Endothelial cell of umbilical vein (primary cell): ENCODE measurements around the gene GREB1. TPM values are rescaled to one million over a fixed set of nuclear protein-coding genes. Genes with fewer than 3 reads are reported as not detected.

ENCODE experiments used
- BruUV-seq: library from RNA; stranded (reverse); fragments of 400-500 nt; replicated peaks from 2 replicates; lab custom pipeline; 2021; lab: Mats Ljungman, UMichigan
- CTCF ChIA-PET: fragments of 300-600, 350-600 bp; sonication (Branson Sonifier 250); formaldehyde crosslinking; loops from one replicate; lab custom pipeline; 2021; ENCODE audit warnings: antibody characterized with exemption, inconsistent platforms; lab: Charles Lee
- POLR2A ChIA-PET: fragments of 300-600, 350-600 bp; sonication (Branson Sonifier 250); formaldehyde crosslinking; loops from one replicate; lab custom pipeline; 2021; ENCODE audit warnings: antibody characterized with exemption, inconsistent platforms; lab: Charles Lee
- DNase-seq: peaks from one replicate; pipeline ENCODE4 v3.0.0-alpha.2; 2011; ENCODE audit warnings: low read depth, low spot score
- FAIRE-seq: peaks from 2 replicates; lab custom pipeline; 2011; peaks lifted over from hg19 to GRCh38; lab: Jason Lieb, UNC
- H2AFZ ChIP-seq: 2 replicates; pipeline ENCODE4 v1.6.0; 2012; ENCODE audit warnings: low read depth, low read length, control low read depth, inconsistent platforms
- H3K27ac ChIP-seq: 2 replicates; pipeline ENCODE4 v1.5.1; 2011; ENCODE audit warnings: low read depth, mild to moderate bottlenecking, control low read depth, low read length, moderate library complexity; ENCODE audit not compliant: insufficient read depth
- H3K27me3 ChIP-seq, 2 experiments: 2 replicates each; pipeline versions ENCODE4 v1.6.0 to v1.6.1; 2011; ENCODE audit warnings: low read length in 2 of 2, mixed read lengths in 1 of 2; ENCODE audit not compliant: control insufficient read depth in 2 of 2, insufficient read depth in 2 of 2
- H3K36me3 ChIP-seq, 2 experiments: 2 replicates in 1 of 2; 3 replicates in 1 of 2; pipeline ENCODE4 v1.5.1; 2011; ENCODE audit warnings: low read length in 2 of 2, mild to moderate bottlenecking in 1 of 2, moderate library complexity in 1 of 2; ENCODE audit not compliant: control insufficient read depth in 2 of 2, insufficient read depth in 2 of 2; ENCODE audit errors: extremely low read depth in 1 of 2
- H3K4me1 ChIP-seq: 3 replicates; pipeline ENCODE4 v1.5.1; 2011; ENCODE audit warnings: mild to moderate bottlenecking, low read length; ENCODE audit not compliant: control insufficient read depth, insufficient read depth; ENCODE audit errors: extremely low read depth
- H3K4me2 ChIP-seq: 2 replicates; pipeline ENCODE4 v1.6.1; 2011; ENCODE audit warnings: low read length, control low read depth, mixed read lengths; ENCODE audit not compliant: insufficient read depth
- H3K4me3 ChIP-seq, 3 experiments: fragments of 200-600 bp in 1 of 3; sonication (generic), shearing (Covaris generic) in 1 of 3; replicated peaks in 1 of 3; 2 replicates each; pipeline ENCODE4 v1.5.1; 2011 to 2016; ENCODE audit warnings: control low read depth in 3 of 3, low read length in 3 of 3, mild to moderate bottlenecking in 2 of 3, inconsistent platforms in 1 of 3, low read depth in 1 of 3, moderate library complexity in 1 of 3; ENCODE audit not compliant: insufficient read depth in 1 of 3
- H3K79me2 ChIP-seq: 2 replicates; pipeline ENCODE4 v1.6.0; 2012; ENCODE audit warnings: low read length, inconsistent platforms; ENCODE audit not compliant: control insufficient read depth, insufficient read depth
- H3K9ac ChIP-seq: replicated peaks from 2 replicates; pipeline ENCODE3; 2011; ENCODE audit warnings: low read length, control low read depth; ENCODE audit not compliant: insufficient read depth; ENCODE audit errors: extremely low read depth
- H3K9me1 ChIP-seq: replicated peaks from 3 replicates; pipeline ENCODE4 v1.6.0; 2011; ENCODE audit warnings: mild to moderate bottlenecking, low read length; ENCODE audit not compliant: control insufficient read depth, insufficient read depth; ENCODE audit errors: extremely low read depth
- H3K9me3 ChIP-seq: replicated peaks from 2 replicates; pipeline ENCODE4 v1.5.1; 2012; ENCODE audit warnings: low read length, inconsistent platforms; ENCODE audit not compliant: control insufficient read depth, insufficient read depth
- H4K20me1 ChIP-seq: replicated peaks from 2 replicates; pipeline ENCODE3; 2011; ENCODE audit warnings: mild to moderate bottlenecking, low read length; ENCODE audit not compliant: control insufficient read depth, insufficient read depth; ENCODE audit errors: extremely low read depth
- EZH2 ChIP-seq: IDR thresholded peaks from 2 replicates; pipeline ENCODE4 v1.6.1; 2012; ENCODE audit warnings: borderline replicate concordance, low read depth, mild to moderate bottlenecking, moderate library complexity, low read length, inconsistent platforms; ENCODE audit not compliant: severe bottlenecking
- FOS ChIP-seq: IDR thresholded peaks from 2 replicates; pipeline ENCODE4 v1.6.1; 2011; ENCODE audit warnings: mild to moderate bottlenecking, low read length, moderate library complexity, borderline replicate concordance; ENCODE audit not compliant: insufficient read depth
- GATA2 ChIP-seq: IDR thresholded peaks from 2 replicates; pipeline ENCODE4 v1.7.0; 2011; ENCODE audit warnings: low read depth, mild to moderate bottlenecking, moderate library complexity, mixed read lengths, low read length; ENCODE audit not compliant: insufficient read length, insufficient read depth
- JUN ChIP-seq: IDR thresholded peaks from 2 replicates; pipeline ENCODE4 v1.6.1; 2011; ENCODE audit warnings: borderline replicate concordance, low read depth; ENCODE audit not compliant: insufficient read length, insufficient read depth
- MAX ChIP-seq: IDR thresholded peaks from 2 replicates; pipeline ENCODE4 v1.6.1; 2011; ENCODE audit not compliant: insufficient read depth, insufficient read length
- MYC ChIP-seq: IDR thresholded peaks from one replicate; pipeline ENCODE4 v1.6.1; 2011; ENCODE audit warnings: mild to moderate bottlenecking, low read depth, low read length
- POLR2A ChIP-seq: IDR thresholded peaks from 2 replicates; pipeline ENCODE4 v1.6.1; 2012; ENCODE audit warnings: low read depth, mild to moderate bottlenecking, control low read depth, low read length
- POLR2AphosphoS5 ChIP-seq: IDR thresholded peaks from 2 replicates; pipeline ENCODE4 v1.6.1; 2012; ENCODE audit warnings: low read depth, mild to moderate bottlenecking, control low read depth, low read length, moderate library complexity; ENCODE audit not compliant: insufficient read depth
- dilution Hi-C: fragments of 300-500 bp; cut with MboI; formaldehyde crosslinking; loops from one replicate; pipeline ENCODE4 v1.15.0; 2019; ENCODE audit warnings: low sequenced_read_pairs; ENCODE audit not compliant: extremely low pct_ligation_motif_present
- intact Hi-C: fragments of 100-400 bp; cut with micrococcal nuclease; formaldehyde crosslinking; loops from one replicate; pipeline ENCODE4 v1.10.0; 2022
- polyA plus RNA-seq, 4 experiments: library from polyadenylated mRNA; depleted of rRNA in 3 of 4; stranded (reverse) in 3 of 4; unstranded in 1 of 4; fragments of >200 nt; gene quantifications; 2 replicates each; pipeline versions ENCODE4 v1.2.1 to v1.2.3, GENCODE V29; 2011 to 2012; ENCODE audit warnings: missing spikeins in 1 of 4
- total RNA-seq: library from RNA; stranded (reverse); gene quantifications from 2 replicates; pipeline ENCODE4 v1.2.3, GENCODE V29; 2021
- TF ChIP-seq, protein P1 (sequence below), 2 donors: IDR thresholded peaks; 1 replicate in 1 of 2; 2 replicates in 1 of 2; pipeline ENCODE4 v1.5.1; 2011; ENCODE audit warnings: low read length in 2 of 2, mild to moderate bottlenecking in 2 of 2, moderate library complexity in 2 of 2, control low read depth in 1 of 2, inconsistent platforms in 1 of 2, low read depth in 1 of 2; ENCODE audit not compliant: insufficient read depth in 1 of 2; ENCODE audit errors: extremely low read depth in 1 of 2

GREB1 gene
- total and polyA plus RNA-seq, 2 donors (not counting 3 experiments of a cell fraction or from before 2014, with no cell fraction given), result 0.17 to 0.58 TPM

DNA sequence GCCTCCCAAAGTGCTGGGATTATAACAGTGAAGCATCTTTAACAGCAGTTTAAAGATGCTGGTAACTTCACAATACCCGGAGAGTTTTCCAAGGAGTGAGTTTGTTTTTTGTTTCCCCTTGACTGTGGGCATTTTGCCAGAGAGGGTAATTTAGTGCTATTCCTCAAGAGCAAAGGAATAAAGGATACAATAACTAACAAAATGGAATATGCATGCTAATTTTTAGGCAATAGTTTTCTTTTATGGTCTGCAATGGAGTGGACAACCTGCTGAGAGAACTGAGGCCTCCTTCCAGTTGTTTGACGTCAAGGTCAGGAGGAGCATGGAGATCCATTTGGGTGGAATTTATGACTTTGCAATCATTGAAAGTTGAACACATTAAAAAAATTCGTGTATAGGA lies 15.9 kb upstream of the GREB1 start:
- no peak overlapping the region for H2AFZ ChIP-seq
- no peaks in the 10 kb centered on the region for H3K9me1 ChIP-seq
- no peaks in the 10 kb centered on the region for H4K20me1 ChIP-seq
- POLR2A ChIA-PET, result no interaction called here
- FAIRE-seq, result no peak
- H3K79me2 ChIP-seq, result no peaks in the 10 kb centered on the region
- DNase-seq, result no peak
- no peaks in the 10 kb centered on the region for H3K27me3 ChIP-seq
- H3K9me3 ChIP-seq, result no peaks in the 10 kb centered on the region
- intact Hi-C loops, result no loop called here
- no peak overlapping the region for H3K4me2 ChIP-seq
- no TSS peak for BruUV-seq
- dilution Hi-C loops, result no loop called here
- CTCF ChIA-PET, result no interaction called here
- TF ChIP-seq MYC (no peak), EZH2 (no peak), POLR2AphosphoS5 (no peak), GATA2 (no peak), JUN (no peak), POLR2A (no peak), FOS (no peak), MAX (no peak)
- TF ChIP-seq, protein P1, sequence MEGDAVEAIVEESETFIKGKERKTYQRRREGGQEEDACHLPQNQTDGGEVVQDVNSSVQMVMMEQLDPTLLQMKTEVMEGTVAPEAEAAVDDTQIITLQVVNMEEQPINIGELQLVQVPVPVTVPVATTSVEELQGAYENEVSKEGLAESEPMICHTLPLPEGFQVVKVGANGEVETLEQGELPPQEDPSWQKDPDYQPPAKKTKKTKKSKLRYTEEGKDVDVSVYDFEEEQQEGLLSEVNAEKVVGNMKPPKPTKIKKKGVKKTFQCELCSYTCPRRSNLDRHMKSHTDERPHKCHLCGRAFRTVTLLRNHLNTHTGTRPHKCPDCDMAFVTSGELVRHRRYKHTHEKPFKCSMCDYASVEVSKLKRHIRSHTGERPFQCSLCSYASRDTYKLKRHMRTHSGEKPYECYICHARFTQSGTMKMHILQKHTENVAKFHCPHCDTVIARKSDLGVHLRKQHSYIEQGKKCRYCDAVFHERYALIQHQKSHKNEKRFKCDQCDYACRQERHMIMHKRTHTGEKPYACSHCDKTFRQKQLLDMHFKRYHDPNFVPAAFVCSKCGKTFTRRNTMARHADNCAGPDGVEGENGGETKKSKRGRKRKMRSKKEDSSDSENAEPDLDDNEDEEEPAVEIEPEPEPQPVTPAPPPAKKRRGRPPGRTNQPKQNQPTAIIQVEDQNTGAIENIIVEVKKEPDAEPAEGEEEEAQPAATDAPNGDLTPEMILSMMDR (IDR thresholded peaks at IDR 0.05; ENCODE audit: extremely low read depth in 1 of 2, insufficient read depth in 1 of 2, low read depth in 1 of 2, low read length in 2 of 2), result no peak
- H3K36me3 ChIP-seq, result no peaks in the 10 kb centered on the region
- no peak overlapping the region for H3K9ac ChIP-seq
- H3K27ac ChIP-seq, result no peak overlapping the region
- H3K4me3 ChIP-seq, result no peak overlapping the region
- no peaks in the 10 kb centered on the region for H3K4me1 ChIP-seq
